HG02588 (cell line): Measurements from ENCODE around the gene FAM227B.
"Not testable (repeated sequence)": the region's sequence is repeated elsewhere in the genome, so short reads cannot be mapped to it uniquely, and the experiment has no call there.

Experiments
- ATAC-seq: cut with Tn5 transposase; IDR thresholded peaks from one replicate; pipeline ENCODE4 v1.9.1; 2021; ENCODE audit warnings: mild to moderate bottlenecking, moderate library complexity; ENCODE audit not compliant: unreplicated experiment

FAM227B gene

DNA sequence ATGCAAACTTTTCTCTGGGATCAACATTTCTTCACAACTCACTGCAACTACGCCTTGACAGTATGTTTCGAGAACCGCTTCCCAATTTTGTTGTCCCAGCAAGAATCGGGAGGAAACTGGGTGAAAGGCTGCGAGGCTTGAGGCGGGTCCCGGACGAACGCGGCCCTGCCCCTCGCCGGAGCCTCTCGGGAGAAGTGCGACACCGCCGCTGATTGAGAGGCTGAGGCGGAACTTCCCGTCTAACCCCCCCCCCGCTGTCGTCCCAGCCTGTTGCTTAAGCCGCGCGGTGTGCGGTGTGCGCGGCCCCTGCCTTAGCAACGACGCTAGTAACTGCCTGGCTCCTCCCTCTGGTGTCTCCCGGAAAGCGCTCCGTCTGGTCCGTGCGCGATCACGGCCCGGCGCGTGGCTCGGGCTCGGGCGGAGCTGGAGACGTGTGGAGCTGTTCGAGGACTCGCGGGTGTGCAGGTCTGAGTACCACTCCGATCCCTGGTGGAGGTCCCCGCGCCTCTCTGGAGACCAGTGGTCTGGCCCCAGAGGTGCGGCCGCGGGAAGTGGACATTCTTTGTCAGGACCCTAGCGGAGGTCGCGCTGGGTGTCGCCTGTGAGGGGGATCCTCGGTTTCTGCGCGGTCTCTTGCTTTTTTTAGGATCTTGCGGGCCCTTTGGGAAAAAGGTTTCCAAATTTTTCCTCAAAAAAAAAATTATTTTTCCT lies at the start of gene FAM227B, which contains the start of gene DTWD1:
Gene FAM227B (minus strand): TSS at position 161 of the 711 bp plus-strand sequence. CDS start 5,647 bp downstream, outside the sequence.
Gene DTWD1 (plus strand): TSS at position 391 of the 711 bp plus-strand sequence. CDS start 4,120 bp downstream, outside the sequence.
- ATAC-seq, result peak; percentile 99

DNA sequence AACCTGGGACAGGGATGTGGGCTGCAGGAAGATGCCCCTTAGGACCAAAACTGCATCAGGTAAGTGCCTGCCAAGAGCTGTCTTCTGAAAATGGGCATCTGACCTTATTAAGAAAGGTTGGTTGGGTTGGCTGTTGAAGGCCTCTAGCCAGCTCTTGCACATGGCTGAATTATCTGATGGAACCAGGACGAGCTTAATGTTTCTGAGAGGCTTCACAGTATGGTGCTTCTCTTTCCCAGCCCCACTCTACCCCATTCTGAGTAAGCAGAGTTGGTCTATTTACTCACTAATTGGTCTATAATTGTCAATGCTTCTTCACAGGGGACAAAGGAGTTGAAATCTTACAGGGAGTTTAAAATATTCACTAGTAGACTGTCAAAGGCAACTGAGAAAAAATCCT lies 48.7 kb upstream of the FAM227B start:
- no peak for ATAC-seq

DNA sequence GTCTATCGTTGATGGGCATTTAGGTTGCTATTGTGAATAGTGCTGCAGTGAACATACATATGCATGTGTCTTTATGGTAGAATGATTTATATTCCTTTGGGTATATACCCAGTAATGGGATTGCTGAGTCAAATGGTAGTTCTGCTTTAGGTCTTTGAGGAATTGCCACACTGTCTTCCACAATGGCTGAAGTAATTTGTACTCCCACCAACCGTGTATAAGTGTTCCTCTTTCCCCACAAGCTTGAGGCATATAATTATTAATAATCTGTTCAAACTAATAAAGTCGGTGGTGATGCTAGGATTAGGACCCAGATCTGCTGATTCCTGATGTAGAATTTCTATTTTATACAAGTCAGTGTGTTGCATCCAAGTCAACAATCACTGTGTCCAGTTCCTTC lies 45.9 kb upstream of the FAM227B start:
- ATAC-seq, result not testable (repeated sequence)

- no peak for ATAC-seq
Observed at GRCh38 chr15:49664716-49665115, 44.1 kb upstream of the FAM227B start.

- ATAC-seq, result no peak
Observed at GRCh38 chr15:49656734-49657133, 36.1 kb upstream of the FAM227B start.

DNA sequence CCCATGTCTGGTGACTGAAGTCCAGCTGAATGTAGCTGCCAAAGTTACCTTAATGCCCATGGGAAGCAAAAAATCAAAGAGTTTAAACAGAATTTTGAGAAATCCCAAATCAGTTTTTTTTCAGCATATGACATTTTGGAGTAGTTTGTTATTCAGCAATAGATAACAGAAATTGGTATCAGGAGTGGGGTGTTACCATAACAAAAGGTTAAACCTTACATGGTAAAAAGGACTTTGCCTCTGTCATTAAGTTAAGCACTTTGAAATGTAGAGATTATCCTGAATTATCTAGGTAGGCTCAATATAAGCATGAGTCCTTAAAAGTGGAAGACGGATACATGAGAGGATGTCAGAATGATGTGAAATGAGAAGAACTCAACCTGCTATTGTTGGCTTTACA lies 32.3 kb upstream of the FAM227B start:
- no peak for ATAC-seq

DNA sequence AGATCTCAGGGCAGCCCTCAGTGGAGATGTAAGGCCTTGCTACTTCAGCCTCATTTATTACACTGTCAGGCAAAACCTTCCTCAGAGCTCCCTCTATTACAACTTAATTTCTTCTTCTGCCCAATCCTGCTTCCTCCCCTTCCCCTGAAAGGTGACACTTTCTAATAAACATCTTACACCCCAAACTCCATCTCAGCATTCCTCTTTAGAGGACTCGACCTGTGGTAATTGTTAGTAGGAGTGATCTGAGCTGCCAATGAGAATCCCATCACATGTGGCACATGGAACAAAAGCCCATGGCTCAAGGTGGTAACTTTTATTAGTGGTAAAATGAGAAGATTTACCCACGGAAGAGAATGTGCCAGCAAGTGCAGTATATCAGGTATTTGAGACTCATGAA lies 30.1 kb upstream of the FAM227B start:
- ATAC-seq, result no peak

DNA sequence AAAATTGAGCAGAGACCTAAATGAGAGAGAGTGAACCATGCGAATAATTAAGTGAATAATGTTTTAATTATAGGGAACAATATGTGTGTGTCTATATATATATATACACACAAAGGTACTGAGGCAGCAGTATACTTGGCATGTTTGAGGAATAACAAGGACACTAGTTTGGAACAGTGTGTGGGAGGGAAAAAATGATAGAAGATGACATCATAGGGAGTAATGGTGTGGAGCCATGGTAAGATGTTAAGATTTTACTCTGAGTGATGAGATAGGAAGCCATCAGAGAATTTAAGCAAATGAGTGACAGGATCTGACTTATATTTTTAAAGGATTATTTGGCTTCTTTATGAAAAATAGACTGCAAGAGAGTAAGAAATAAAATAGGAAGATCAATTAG lies 29.4 kb upstream of the FAM227B start:
- ATAC-seq, result no peak

DNA sequence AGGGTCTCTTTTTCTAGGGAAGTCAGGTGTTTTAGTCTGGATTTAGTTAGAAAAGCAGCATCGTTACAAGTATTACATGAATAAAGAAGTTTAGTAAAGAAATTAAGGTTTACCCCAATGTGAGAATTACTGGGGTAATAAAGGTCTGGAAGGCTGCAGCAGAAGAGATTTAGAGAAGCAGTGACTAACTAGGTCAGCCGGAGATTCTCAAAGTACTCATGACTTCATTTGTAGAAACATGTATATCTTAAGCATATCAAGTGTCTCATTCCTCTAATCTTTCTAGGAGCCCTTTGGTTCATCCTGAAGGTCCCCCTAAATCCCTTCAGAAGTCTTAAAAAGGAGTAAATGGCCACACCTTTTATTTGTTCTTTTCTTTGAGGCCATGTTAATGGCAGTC lies 26.3 kb upstream of the FAM227B start:
- ATAC-seq, result no peak

GRCh38 chr15:49645941-49646340 lies 25.3 kb upstream of the FAM227B start:
- ATAC-seq, result no peak

GRCh38 chr15:49645277-49645676 lies 24.7 kb upstream of the FAM227B start:
- no peak for ATAC-seq

GRCh38 chr15:49644364-49644794 lies 23.8 kb upstream of the FAM227B start:
- ATAC-seq, result no peak

GRCh38 chr15:49637857-49638256 lies 17.2 kb upstream of the FAM227B start:
- no peak for ATAC-seq

GRCh38 chr15:49628379-49628778 lies 7.8 kb upstream of the FAM227B start:
- no peak for ATAC-seq

GRCh38 chr15:49627407-49627877 lies 6.8 kb upstream of the FAM227B start:
- ATAC-seq, result no peak

DNA sequence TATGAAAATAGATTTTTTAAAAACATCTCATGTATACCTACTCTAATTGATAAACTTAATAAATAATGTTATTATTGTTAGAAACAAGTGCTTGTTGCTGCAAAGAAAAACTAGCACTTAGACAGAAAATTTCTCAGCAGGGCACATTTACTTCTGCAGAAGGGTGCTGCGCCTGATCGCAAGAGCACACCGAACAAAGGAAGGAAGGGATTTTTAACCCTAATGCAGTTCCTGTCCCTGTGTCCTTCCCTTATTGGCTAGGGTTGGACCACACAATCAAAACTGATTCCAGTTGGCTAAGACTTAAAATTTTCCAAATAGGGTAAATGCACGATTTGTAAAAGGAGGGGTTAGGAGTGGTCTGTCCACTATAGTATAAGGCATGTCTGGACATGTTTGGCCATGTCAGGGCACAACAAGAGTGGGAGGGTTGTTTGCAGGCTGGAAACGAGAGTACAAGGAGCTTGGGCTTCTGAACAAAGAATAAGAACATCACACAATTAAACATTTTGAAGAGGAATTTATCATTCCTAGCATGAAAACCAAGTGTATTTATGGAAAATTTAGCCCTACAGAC lies 4.9 kb upstream of the FAM227B start:
- ATAC-seq, result no peak

GRCh38 chr15:49624056-49624455 lies 3.4 kb upstream of the FAM227B start:
- no peak for ATAC-seq

- ATAC-seq, result no peak
Observed at GRCh38 chr15:49622561-49622960, 1.9 kb upstream of the FAM227B start.

DNA sequence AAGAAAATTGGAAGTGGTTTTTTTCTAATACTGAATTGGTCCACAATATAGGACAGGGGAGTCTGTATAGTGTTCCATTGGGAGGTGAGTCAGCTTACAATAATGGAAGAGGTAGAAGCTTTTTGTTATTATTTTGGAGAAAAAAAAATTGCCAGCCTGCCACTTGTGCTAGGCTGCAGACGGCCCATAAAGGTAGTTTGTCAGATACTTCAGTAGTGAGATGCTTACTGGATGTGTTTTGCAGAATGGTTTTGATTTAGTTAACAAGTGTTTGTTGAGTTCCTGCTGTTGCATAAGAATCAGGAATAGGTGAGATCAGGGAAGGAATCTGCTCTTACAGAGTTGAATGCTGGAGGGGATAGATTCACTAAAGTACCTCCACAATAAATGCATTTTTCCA lies 1.3 kb upstream of the FAM227B start:
- ATAC-seq, result no peak

DNA sequence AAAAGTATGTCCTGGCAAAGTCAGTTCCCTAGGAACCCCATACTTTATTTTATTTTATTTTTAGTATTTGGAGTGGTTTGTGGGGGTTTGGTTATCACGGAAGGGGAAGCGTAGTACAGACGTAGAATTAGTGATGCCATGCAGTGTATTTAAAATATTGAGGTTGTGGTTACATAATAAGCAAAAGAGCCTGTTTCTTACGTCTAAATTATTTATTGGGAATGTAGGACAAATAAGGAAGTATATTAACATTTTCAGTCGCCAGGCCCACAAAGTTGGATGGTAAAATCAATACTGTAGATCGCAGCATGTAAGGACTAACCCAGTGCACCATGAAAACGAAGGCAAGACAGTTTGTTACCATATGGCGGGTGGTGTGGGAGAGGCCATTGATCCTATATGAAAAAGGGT lies 788 bp upstream of the FAM227B start:
- no peak for ATAC-seq

DNA sequence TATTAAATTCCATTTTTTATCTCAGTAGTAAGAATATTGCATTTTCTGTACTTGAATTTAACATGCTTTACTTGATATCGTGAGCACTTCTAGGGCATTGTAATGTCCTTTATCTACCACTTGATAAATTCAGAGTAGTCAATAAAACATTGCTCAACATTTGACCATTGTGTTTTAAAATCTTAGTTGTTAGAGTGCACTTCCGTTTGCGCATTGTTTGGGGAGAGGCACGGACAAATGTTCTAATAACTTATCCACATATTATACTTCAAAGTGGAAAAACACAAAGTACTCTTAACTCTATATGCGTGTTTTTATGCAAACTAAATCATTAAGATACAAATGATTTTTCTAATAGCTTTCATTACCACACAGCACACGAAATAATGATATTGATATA lies 419 bp downstream of the FAM227B start:
- no peak for ATAC-seq

- no peak for ATAC-seq
Observed at GRCh38 chr15:49619226-49619625, 1.4 kb downstream of the FAM227B start.
